ENCODE measurements around the gene RABEP1.
"Not testable (repeated sequence)": the region's sequence is repeated elsewhere in the genome, so short reads cannot be mapped to it uniquely, and the experiment has no call there.

Gene RABEP1, protein sequence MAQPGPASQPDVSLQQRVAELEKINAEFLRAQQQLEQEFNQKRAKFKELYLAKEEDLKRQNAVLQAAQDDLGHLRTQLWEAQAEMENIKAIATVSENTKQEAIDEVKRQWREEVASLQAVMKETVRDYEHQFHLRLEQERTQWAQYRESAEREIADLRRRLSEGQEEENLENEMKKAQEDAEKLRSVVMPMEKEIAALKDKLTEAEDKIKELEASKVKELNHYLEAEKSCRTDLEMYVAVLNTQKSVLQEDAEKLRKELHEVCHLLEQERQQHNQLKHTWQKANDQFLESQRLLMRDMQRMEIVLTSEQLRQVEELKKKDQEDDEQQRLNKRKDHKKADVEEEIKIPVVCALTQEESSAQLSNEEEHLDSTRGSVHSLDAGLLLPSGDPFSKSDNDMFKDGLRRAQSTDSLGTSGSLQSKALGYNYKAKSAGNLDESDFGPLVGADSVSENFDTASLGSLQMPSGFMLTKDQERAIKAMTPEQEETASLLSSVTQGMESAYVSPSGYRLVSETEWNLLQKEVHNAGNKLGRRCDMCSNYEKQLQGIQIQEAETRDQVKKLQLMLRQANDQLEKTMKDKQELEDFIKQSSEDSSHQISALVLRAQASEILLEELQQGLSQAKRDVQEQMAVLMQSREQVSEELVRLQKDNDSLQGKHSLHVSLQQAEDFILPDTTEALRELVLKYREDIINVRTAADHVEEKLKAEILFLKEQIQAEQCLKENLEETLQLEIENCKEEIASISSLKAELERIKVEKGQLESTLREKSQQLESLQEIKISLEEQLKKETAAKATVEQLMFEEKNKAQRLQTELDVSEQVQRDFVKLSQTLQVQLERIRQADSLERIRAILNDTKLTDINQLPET

GRCh38 chr17:5281814-5282641 is at the start of gene RABEP1:
RABEP1 (plus strand) TSS chr17:5282284; CDS start chr17:5282487, 203 bp downstream.
- peak; percentile 97 for DNase-seq (ENCODE audit: low spot score)

DNA sequence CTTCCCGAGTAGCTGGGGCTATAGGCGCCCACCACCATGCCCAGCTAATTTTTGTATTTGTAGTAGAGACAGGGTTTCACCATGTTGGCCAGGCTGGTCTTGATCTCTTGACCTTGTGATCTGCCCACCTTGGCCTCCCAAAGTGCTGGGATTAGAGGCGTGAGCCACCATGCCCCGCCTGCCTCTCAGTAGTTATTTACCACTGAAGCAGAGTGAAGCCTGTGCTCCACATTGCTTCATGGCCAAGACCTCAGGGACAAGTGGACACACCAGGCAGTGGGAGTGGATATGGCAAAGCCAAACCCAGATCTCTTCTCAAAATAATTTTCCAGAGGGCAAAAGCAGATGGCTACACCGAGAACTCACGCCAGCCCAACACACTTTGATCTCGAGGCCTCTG is 48.6 kb upstream of the RABEP1 start:
- DNase-seq (ENCODE audit: low spot score), result not testable (repeated sequence)

DNA sequence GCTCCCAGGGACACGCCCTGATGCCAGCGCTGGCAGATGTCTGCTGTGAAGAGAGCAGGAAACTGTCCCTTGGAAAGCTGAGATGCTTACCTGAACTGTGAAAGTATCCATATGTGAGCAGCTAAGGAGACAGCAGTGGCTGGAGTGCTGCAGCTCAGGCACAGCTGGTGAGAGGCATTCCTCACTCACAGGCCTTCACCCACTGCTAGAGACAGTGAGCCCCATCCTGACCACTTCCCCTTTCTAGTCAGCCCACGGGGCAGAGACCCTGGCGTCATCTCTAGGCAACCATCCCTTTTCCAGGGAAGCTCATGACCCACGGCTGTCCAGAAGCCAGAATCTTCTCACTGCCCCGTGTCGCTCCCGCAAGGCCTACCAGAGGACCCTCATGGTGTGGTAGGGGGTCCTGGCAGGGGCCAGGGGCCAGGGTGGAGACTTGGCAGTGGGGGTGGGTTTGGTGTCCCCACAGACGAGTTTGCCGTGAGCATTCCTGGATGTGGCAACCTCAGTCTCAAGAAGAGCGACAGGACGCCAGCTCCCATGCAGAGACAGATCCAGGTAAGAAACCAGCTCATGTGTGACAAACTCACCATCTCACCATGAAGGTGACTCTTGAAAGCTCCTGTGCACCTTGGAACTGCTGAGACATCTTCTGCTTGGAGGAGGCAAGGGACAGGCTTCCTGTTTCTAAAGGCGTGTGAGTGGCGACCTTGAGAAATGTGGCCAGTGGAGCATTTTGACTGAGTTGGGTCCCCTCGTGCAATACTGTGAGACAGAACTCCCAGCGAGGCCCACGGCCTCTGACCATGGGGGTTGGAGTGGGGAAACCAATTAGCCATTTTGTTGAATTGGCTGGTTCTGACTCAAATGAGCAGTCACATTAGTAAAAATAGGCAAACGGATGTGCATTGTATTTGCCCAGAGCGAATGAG is 47.2 kb upstream of the RABEP1 start, which contains the start of gene SCIMP:
SCIMP (minus strand) TSS at position 216 of the 932 bp plus-strand sequence; CDS start at position 111, 105 bp downstream.
- DNase-seq (ENCODE audit: low spot score), result no peak

- no peak for DNase-seq (ENCODE audit: low spot score)
Measured at GRCh38 chr17:5236938-5237540, 45.0 kb upstream of the RABEP1 start.

DNA sequence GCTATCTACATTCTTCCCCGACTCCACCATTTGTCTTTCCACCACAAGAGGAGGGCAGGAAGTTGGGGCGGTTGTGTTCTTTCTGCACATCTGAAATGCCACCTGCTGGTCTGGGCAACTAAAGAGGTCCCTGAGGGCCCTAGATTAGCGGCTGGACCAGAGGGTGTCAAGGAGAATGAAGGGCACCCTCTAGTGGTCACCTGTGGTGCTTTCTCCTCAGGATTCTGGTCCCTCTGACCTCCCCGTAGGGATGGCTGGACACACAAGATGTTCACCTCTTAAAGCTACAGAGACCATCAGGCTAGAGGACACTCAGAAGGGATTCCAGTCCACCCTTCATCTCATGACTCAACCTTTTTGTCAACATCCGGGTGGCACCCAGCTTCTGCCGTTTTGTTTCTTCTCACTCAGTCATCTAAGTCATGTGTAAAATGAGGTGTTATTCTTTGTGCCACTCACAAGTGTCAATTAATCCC is 44.5 kb upstream of the RABEP1 start:
- DNase-seq (ENCODE audit: low spot score), result peak; percentile 82

DNA sequence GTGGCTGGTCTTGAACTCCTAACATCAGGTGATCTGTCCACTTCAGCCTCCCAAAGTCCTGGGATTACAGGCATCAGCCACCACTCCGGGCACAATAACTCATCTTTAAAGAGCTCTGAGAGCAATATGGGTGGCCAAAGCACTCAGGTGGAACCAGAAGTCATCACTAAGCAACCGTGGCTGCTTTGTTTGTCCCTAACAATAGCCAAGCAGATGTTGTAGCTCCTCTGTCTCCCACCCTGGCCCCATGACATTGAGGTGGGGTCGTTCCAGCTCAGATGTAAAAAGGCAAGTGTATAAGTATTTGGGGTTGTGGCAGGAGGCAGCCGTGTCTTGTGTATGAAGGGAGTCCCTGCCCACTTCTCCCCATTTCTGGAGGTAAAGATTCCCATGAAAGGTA is 43.8 kb upstream of the RABEP1 start:
- no peak for DNase-seq (ENCODE audit: low spot score)

DNA sequence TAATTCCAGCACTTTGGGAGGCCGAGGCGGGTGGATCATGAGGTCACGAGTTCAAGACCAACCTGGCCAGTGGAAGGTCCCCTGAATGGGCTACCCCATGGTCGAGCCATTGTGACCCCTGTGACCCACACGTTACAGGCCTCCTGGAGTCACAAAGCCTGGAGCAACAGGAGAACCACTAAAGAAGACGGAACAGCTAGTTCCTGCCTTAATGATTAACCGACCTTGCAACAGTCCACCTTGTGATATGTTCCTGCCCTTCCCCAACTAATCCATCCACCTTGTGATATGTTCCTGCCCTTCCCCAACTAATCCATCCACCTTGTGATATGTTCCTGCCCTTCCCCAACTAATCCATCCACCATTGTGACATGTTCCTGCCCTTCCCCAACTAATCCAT is 42.3 kb upstream of the RABEP1 start:
- not testable (repeated sequence) for DNase-seq (ENCODE audit: low spot score)

GRCh38 chr17:5241861-5242671 is 40.0 kb upstream of the RABEP1 start:
- no peak for DNase-seq (ENCODE audit: low spot score)

- no peak for DNase-seq (ENCODE audit: low spot score)
Measured at GRCh38 chr17:5247621-5248020, 34.5 kb upstream of the RABEP1 start.

DNA sequence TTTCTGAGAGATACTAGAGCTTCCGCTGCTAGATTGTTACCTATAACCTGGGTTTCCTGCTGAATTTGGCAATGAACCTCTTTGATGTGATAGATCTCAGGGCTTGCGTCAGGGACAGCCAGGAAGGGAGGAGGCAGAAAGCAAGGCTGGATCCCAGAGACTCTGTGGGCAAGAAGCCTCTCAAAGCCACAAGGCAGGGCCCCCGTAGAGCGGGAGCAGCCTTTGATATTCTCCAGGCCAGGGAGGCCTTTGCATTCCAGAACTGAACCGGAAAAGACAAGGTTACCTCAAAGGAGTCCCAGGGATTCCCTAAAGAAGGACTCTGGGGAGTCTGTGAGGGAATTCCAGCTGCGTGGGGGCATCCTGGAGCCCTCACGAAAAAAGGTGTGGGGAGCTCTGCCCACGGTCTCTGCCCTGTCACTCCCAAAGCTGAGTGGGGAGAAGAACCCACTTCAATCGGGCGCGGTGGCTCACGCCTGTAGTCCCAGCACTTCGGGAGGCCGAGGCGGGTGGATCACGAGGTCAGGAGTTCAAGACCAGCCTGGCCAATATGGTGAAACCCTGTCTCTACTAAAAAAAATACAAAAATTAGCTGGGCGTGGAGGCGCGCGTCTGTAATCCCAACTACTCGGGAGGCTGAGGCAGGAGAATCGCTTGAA is 33.1 kb upstream of the RABEP1 start:
- no peak for DNase-seq (ENCODE audit: low spot score)

- peak; percentile 81 for DNase-seq (ENCODE audit: low spot score)
Measured at GRCh38 chr17:5249615-5250014, 32.5 kb upstream of the RABEP1 start.

- DNase-seq (ENCODE audit: low spot score), result no peak
Measured at GRCh38 chr17:5254414-5254813, 27.7 kb upstream of the RABEP1 start.

- DNase-seq (ENCODE audit: low spot score), result no peak
Measured at GRCh38 chr17:5254903-5255521, 27.1 kb upstream of the RABEP1 start.

- no peak for DNase-seq (ENCODE audit: low spot score)
Measured at GRCh38 chr17:5257124-5257523, 25.0 kb upstream of the RABEP1 start.

GRCh38 chr17:5260542-5260941 is 21.5 kb upstream of the RABEP1 start:
- DNase-seq (ENCODE audit: low spot score), result no peak

DNA sequence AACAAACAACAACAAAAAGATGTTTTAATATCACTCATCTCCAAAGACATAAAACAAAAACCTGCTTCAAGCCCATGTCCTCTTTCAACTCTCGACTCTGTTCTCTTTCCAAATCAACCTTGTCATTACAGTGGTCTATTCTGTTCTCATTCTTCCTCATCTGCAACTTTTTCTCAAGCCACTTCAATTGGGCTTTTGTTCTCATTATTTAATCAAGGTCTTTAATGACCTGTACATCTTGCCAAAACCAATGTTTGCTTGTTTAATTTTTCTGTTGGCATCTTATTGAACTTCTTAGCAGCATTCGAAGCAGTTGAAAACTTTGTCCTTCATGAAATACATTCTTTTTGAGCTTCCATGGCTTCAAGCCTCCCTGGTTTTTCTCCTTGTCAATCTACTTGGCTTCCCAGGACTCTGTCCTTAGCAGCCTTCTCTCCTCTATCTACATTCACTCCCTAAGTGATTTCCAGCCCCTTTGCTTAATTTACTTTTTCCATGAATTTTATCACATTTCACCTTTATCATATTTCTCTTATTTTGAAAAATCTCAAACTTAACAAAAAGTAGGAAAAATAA is 19.6 kb upstream of the RABEP1 start:
- no peak for DNase-seq (ENCODE audit: low spot score)

GRCh38 chr17:5263441-5263840 is 18.6 kb upstream of the RABEP1 start:
- no peak for DNase-seq (ENCODE audit: low spot score)

- DNase-seq (ENCODE audit: low spot score), result no peak
Measured at GRCh38 chr17:5264893-5265292, 17.2 kb upstream of the RABEP1 start.
